GM12878 (cell line): ENCODE data around the gene LMAN2. TPM values are rescaled to one million over a fixed set of nuclear protein-coding genes. Genes with fewer than 3 reads are reported as not detected.

Experiments used
- ATF2 ChIP-seq: IDR thresholded peaks from 2 replicates; pipeline ENCODE4 v1.6.1; 2012; ENCODE audit warnings: low read length, inconsistent platforms
- MAX ChIP-seq: IDR thresholded peaks from 2 replicates; pipeline ENCODE4 v1.6.1; 2012; ENCODE audit warnings: low read depth, low read length, improper control_type of control experiment
- REST ChIP-seq: IDR thresholded peaks from 2 replicates; pipeline ENCODE4 v1.6.1; 2012; ENCODE audit warnings: mild to moderate bottlenecking, low read depth, low read length
- polyA plus RNA-seq, 11 experiments: library from polyadenylated mRNA; depleted of rRNA in 4 of 11; unstranded in 6 of 11; stranded (reverse) in 5 of 11; fragments of >200 nt; fragmentation: Nextera tagmentation in 4 of 11; fragmentation: Illumina TruSeq in 1 of 11; extraction: Ambion mirVana in 4 of 11; extraction: Trizol in 1 of 11; gene quantifications; 1 replicate in 1 of 11; 2 replicates in 10 of 11; pipeline versions ENCODE4 v1.2.1 to v1.2.3, GENCODE V29; 2011 to 2016; ENCODE audit warnings: inconsistent platforms in 2 of 11, missing spikeins in 2 of 11, low read depth in 1 of 11
- total RNA-seq, 4 experiments: library from RNA; depleted of rRNA in 3 of 4; stranded (reverse); fragments of >200 nt in 3 of 4; fragmentation: Illumina TruSeq in 1 of 4; extraction: Trizol in 1 of 4; gene quantifications; 2 replicates each; pipeline versions ENCODE4 v1.2.1 to v1.2.3, GENCODE V29; 2013 to 2021
- TF ChIP-seq, protein P1 (sequence below): IDR thresholded peaks from 2 replicates; pipeline ENCODE4 v1.6.1; 2011; ENCODE audit warnings: low read depth, mild to moderate bottlenecking, low read length, moderate library complexity, borderline replicate concordance; ENCODE audit errors: extremely low read depth

The LMAN2 gene
- total and polyA plus RNA-seq, 10 of the 15 experiments (the other 5 are each of a cell fraction or from before 2014, with no cell fraction given): 2.4 to 264 (median 147) TPM

- TF ChIP-seq, protein P1, sequence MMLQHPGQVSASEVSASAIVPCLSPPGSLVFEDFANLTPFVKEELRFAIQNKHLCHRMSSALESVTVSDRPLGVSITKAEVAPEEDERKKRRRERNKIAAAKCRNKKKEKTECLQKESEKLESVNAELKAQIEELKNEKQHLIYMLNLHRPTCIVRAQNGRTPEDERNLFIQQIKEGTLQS: no peak
- no peak for TF ChIP-seq MAX
- no peak for TF ChIP-seq ATF2
- TF ChIP-seq REST: no peak
These were observed 46.9 kb downstream of the LMAN2 start (continued) for GRCh38 chr5:177304392-177305119.
